ENCODE measurements around the gene SLCO1A2.

Gene SLCO1A2

GRCh38 chr12:21346542-21347205 lies 12.0 kb upstream of the SLCO1A2 start:
- no peaks in the 10 kb centered on the region for H3K9me2 ChIP-seq (replicated peaks; ENCODE audit: control insufficient read depth, low read length)
- H3K4me3 ChIP-seq (ENCODE audit: low read length), result no peak overlapping the region
- H4K20me1 ChIP-seq (ENCODE audit: control insufficient read depth, insufficient read depth, low read depth, low read length), result no peaks in the 10 kb centered on the region
- no peaks in the 10 kb centered on the region for H3K9me3 ChIP-seq (ENCODE audit: control insufficient read depth, insufficient read depth, low read length)
- H3K79me2 ChIP-seq (ENCODE audit: control insufficient read depth, low read length), result no peaks in the 10 kb centered on the region
- H3K36me3 ChIP-seq (ENCODE audit: control insufficient read depth, low read length), result no peaks in the 10 kb centered on the region
- peaks cover 2% of the 10 kb centered on the region; the same call in 1 of the 2 replicates for H3K27me3 ChIP-seq (ENCODE audit: control insufficient read depth, low read length)
- TF ChIP-seq, protein P1, sequence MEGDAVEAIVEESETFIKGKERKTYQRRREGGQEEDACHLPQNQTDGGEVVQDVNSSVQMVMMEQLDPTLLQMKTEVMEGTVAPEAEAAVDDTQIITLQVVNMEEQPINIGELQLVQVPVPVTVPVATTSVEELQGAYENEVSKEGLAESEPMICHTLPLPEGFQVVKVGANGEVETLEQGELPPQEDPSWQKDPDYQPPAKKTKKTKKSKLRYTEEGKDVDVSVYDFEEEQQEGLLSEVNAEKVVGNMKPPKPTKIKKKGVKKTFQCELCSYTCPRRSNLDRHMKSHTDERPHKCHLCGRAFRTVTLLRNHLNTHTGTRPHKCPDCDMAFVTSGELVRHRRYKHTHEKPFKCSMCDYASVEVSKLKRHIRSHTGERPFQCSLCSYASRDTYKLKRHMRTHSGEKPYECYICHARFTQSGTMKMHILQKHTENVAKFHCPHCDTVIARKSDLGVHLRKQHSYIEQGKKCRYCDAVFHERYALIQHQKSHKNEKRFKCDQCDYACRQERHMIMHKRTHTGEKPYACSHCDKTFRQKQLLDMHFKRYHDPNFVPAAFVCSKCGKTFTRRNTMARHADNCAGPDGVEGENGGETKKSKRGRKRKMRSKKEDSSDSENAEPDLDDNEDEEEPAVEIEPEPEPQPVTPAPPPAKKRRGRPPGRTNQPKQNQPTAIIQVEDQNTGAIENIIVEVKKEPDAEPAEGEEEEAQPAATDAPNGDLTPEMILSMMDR (IDR thresholded peaks at IDR 0.05; ENCODE audit: low read depth, low read length, poor library complexity, severe bottlenecking), result no peak
- TF ChIP-seq EZH2phosphoT487 (IDR thresholded peaks at IDR 0.05; ENCODE audit: borderline replicate concordance, low read length), result no peak
- no peak overlapping the region for H3K27ac ChIP-seq (ENCODE audit: low read depth, low read length)
- H3K4me2 ChIP-seq (ENCODE audit: low read length), result no peak overlapping the region
- no peaks in the 10 kb centered on the region for H3F3A ChIP-seq (ENCODE audit: control insufficient read depth, insufficient read depth)
- H3K4me1 ChIP-seq (ENCODE audit: control insufficient read depth, low read length), result no peaks in the 10 kb centered on the region

DNA sequence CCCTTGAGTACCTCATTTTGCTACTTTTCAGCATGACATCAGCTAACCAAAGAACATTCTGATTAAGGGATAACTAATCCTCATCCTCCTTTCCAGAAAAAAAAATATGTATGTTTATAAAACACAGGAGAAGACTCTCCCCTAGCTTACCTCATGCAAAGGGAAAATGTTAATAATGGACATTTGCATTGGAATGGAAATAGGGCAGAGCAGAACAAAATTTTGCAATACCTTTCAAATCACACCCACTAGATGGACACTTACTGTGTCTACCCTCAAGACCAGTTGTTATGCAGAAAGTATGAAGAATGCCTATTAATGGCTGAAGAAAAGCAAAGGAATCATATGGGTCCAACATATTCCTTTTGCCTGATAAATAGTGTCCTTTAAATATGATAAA lies 8.9 kb upstream of the SLCO1A2 start:
- Histone ChIP-seq H3K27me3 (ENCODE audit: control insufficient read depth, low read length) (peaks cover 2% of the 10 kb centered on the region; the same call in 1 of the 2 replicates), H3F3A (ENCODE audit: control insufficient read depth, insufficient read depth) (no peaks in the 10 kb centered on the region), H3K79me2 (ENCODE audit: control insufficient read depth, low read length) (no peaks in the 10 kb centered on the region), H4K20me1 (ENCODE audit: control insufficient read depth, insufficient read depth, low read depth, low read length) (no peaks in the 10 kb centered on the region), H3K36me3 (ENCODE audit: control insufficient read depth, low read length) (no peaks in the 10 kb centered on the region), H3K4me2 (ENCODE audit: low read length) (no peak overlapping the region), H3K27ac (ENCODE audit: low read depth, low read length) (no peak overlapping the region), H3K9me2 (replicated peaks; ENCODE audit: control insufficient read depth, low read length) (no peaks in the 10 kb centered on the region), H3K9me3 (ENCODE audit: control insufficient read depth, insufficient read depth, low read length) (no peaks in the 10 kb centered on the region), H3K4me3 (ENCODE audit: low read length) (no peak overlapping the region), H3K4me1 (ENCODE audit: control insufficient read depth, low read length) (no peaks in the 10 kb centered on the region)
- TF ChIP-seq EZH2phosphoT487 (IDR thresholded peaks at IDR 0.05; ENCODE audit: borderline replicate concordance, low read length), result no peak
- TF ChIP-seq, protein P1 (IDR thresholded peaks at IDR 0.05; ENCODE audit: low read depth, low read length, poor library complexity, severe bottlenecking), result no peak

- no peak overlapping the region for H3K4me2 ChIP-seq (ENCODE audit: low read length)
- no peaks in the 10 kb centered on the region for H3F3A ChIP-seq (ENCODE audit: control insufficient read depth, insufficient read depth)
- H3K4me1 ChIP-seq (ENCODE audit: control insufficient read depth, low read length), result no peaks in the 10 kb centered on the region
- no peaks in the 10 kb centered on the region for H4K20me1 ChIP-seq (ENCODE audit: control insufficient read depth, insufficient read depth, low read depth, low read length)
- H3K36me3 ChIP-seq (ENCODE audit: control insufficient read depth, low read length), result no peaks in the 10 kb centered on the region
- H3K27ac ChIP-seq (ENCODE audit: low read depth, low read length), result no peak overlapping the region
- peaks cover 2% of the 10 kb centered on the region; the same call in 1 of the 2 replicates for H3K27me3 ChIP-seq (ENCODE audit: control insufficient read depth, low read length)
- no peaks in the 10 kb centered on the region for H3K9me2 ChIP-seq (replicated peaks; ENCODE audit: control insufficient read depth, low read length)
- H3K9me3 ChIP-seq (ENCODE audit: control insufficient read depth, insufficient read depth, low read length), result no peaks in the 10 kb centered on the region
- no peaks in the 10 kb centered on the region for H3K79me2 ChIP-seq (ENCODE audit: control insufficient read depth, low read length)
- TF ChIP-seq, protein P1 (IDR thresholded peaks at IDR 0.05; ENCODE audit: low read depth, low read length, poor library complexity, severe bottlenecking), result no peak
- no peak for TF ChIP-seq EZH2phosphoT487 (IDR thresholded peaks at IDR 0.05; ENCODE audit: borderline replicate concordance, low read length)
- H3K4me3 ChIP-seq (ENCODE audit: low read length), result no peak overlapping the region
Observed at GRCh38 chr12:21341769-21342168, 7.1 kb upstream of the SLCO1A2 start.
